Esophagus (tissue), 2 donors: ENCODE results near the gene CAMSAP3. TPM values are rescaled to one million over a fixed set of nuclear protein-coding genes. Genes with fewer than 3 reads are reported as not detected.
"Not testable (repeated sequence)": the region's sequence is repeated elsewhere in the genome, so short reads cannot be mapped to it uniquely, and the experiment has no call there.

Source experiments
- H3K27ac ChIP-seq, 2 donors: one replicate each; pipeline ENCODE4 v1.5.1; 2013; ENCODE audit warnings: low read depth in 2 of 2, mild to moderate bottlenecking in 2 of 2, inconsistent platforms in 1 of 2, low read length in 1 of 2, moderate library complexity in 1 of 2
- H3K27me3 ChIP-seq, 2 donors: one replicate each; pipeline ENCODE4 v1.6.1; 2013; ENCODE audit warnings: low read length in 2 of 2, control low read depth in 1 of 2, mild to moderate bottlenecking in 1 of 2; ENCODE audit not compliant: insufficient read depth in 2 of 2, control insufficient read depth in 1 of 2
- H3K36me3 ChIP-seq, 2 donors: one replicate each; pipeline ENCODE4 v1.6.1; 2013; ENCODE audit warnings: low read length in 1 of 2; ENCODE audit not compliant: control insufficient read depth in 2 of 2, insufficient read depth in 2 of 2
- H3K4me1 ChIP-seq, 2 donors: one replicate each; pipeline ENCODE4 v1.6.1; 2013; ENCODE audit warnings: low read length in 1 of 2; ENCODE audit not compliant: control insufficient read depth in 2 of 2, insufficient read depth in 2 of 2
- H3K4me3 ChIP-seq, 2 donors: one replicate each; pipeline ENCODE4 v1.5.1; 2013; ENCODE audit warnings: low read length in 2 of 2, mild to moderate bottlenecking in 2 of 2, low read depth in 1 of 2, moderate library complexity in 1 of 2
- H3K9me3 ChIP-seq, 2 donors: one replicate each; pipeline ENCODE4 v1.6.1; 2013; ENCODE audit warnings: mild to moderate bottlenecking in 2 of 2, low read depth in 1 of 2, low read length in 1 of 2, moderate library complexity in 1 of 2; ENCODE audit not compliant: control insufficient read depth in 2 of 2, insufficient read depth in 1 of 2
- WGBS, 2 donors: extraction: QIAGEN DNeasy Blood & Tissue Kit; methylation state at CpG; one replicate each; pipeline ENCODE4 v1.1.7; 2013; 5-methylcytosine and 5-hydroxymethylcytosine counted together
- polyA plus RNA-seq, 2 donors: library from polyadenylated mRNA; stranded (reverse); fragments of 200-250 nt; gene quantifications; one replicate each; pipeline ENCODE4 v1.2.3, GENCODE V29; 2013
- donor health status: healthy with polysubstance abuse.
- donor health status: Bipolar disorder and iron deficiency.

Gene CAMSAP3
- polyA plus RNA-seq, 2 donors, result 24.3 to 40.9 TPM

DNA sequence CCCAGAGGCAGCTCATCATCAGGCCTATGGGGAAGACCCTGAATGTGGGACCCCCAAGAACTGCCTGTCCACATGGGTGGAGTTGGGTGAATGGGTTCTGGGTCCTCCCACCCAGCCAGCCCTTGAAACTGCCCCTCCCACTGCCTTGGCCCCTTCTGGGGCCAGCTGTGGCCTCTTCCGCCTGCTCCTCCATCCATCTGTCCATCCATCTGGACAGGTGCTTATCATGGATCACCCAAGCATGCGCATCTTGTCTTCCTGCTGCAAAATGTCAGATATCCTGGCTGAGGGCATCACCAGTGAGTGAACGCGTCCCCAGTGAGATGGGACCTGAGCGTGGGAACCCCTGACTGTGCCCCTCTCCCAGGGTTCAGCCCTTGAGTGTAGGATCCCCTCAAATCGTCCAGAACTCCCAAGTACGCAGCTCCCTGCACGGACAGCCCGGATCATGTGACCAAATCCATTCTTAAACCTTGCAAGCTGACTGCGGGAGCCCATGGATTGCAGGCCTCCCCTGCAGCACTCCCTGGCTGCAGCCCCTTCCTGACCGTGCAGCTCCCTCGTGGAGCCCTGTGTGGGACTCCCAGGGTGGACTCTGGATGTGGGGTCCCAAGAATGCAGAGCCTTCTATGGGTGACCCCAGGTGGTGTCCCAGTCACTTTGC is 43.3 kb downstream of the CAMSAP3 start:
- Histone ChIP-seq H3K27me3 (no peaks in the 10 kb centered on the region), H3K27ac (no peak overlapping the region), H3K4me1 (peaks cover 0 to 13% of the 10 kb centered on the region in 2 donors), H3K36me3 (peaks cover 0 to 22% of the 10 kb centered on the region in 2 donors), H3K9me3 (no peaks in the 10 kb centered on the region), H3K4me3 (no peak overlapping the region)
- WGBS, 2 donors, result 79 to 80% methylated on average over 12 of the region's 12 CpGs

DNA sequence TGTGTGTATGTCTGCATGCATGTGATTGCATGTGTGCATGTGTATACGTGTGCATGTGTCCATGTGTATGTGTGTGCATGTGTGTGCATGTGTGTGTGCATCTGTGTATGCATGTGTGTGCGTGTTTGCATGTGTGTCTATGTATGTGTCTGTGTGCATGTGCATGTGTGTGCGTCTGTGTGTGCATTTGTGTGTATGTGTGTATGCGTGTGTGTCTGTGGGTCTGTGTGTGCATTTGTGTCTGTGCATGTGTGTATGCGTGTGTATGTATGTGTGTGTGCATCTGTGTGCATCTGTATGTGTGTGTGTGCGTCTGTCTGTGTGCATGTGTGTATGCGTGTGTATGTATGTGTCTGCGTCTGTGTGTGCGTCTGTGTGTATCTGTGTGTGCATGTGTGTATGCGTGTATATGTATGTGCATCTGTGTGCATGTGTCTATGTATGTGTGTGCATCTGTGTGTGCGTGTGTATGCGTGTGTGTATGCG is 44.2 kb downstream of the CAMSAP3 start:
- H3K27me3 ChIP-seq, result no peaks in the 10 kb centered on the region
- H3K9me3 ChIP-seq, result no peaks in the 10 kb centered on the region
- WGBS, 2 donors, result 96 to 97% methylated on average over 13 of the region's 13 CpGs
- peaks cover 0 to 24% of the 10 kb centered on the region in 2 donors for H3K36me3 ChIP-seq
- H3K4me3 ChIP-seq, result no peak overlapping the region
- no peak overlapping the region for H3K27ac ChIP-seq
- peaks cover 0 to 13% of the 10 kb centered on the region in 2 donors for H3K4me1 ChIP-seq

DNA sequence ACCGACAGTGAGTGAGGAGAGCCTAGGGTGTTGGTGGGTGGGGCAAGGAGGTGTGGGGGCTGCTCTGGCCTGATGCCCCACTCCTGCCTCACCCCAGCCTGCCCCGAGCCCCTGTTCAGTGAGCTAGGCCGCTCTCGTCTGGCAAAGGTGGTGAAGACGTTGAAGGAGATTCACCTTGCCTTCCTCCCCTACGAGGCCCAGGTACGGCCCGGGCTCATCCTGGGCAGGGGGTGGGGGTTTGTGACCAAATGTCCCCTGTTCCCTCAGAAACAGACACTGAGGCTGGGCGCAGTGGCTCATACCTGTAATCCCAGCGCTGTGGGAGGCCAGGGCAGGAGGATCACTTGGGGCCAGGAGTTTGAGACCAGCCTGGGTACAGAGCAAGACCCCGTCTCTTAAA is 45.1 kb downstream of the CAMSAP3 start:
- WGBS, 2 donors, result 92 to 94% methylated on average over 11 of the region's 11 CpGs
- no peak overlapping the region for H3K27ac ChIP-seq
- H3K9me3 ChIP-seq, result no peaks in the 10 kb centered on the region
- H3K4me3 ChIP-seq, result no peak overlapping the region
- peaks cover 0 to 13% of the 10 kb centered on the region in 2 donors for H3K4me1 ChIP-seq
- H3K27me3 ChIP-seq, result no peaks in the 10 kb centered on the region
- peaks cover 0 to 24% of the 10 kb centered on the region in 2 donors for H3K36me3 ChIP-seq

DNA sequence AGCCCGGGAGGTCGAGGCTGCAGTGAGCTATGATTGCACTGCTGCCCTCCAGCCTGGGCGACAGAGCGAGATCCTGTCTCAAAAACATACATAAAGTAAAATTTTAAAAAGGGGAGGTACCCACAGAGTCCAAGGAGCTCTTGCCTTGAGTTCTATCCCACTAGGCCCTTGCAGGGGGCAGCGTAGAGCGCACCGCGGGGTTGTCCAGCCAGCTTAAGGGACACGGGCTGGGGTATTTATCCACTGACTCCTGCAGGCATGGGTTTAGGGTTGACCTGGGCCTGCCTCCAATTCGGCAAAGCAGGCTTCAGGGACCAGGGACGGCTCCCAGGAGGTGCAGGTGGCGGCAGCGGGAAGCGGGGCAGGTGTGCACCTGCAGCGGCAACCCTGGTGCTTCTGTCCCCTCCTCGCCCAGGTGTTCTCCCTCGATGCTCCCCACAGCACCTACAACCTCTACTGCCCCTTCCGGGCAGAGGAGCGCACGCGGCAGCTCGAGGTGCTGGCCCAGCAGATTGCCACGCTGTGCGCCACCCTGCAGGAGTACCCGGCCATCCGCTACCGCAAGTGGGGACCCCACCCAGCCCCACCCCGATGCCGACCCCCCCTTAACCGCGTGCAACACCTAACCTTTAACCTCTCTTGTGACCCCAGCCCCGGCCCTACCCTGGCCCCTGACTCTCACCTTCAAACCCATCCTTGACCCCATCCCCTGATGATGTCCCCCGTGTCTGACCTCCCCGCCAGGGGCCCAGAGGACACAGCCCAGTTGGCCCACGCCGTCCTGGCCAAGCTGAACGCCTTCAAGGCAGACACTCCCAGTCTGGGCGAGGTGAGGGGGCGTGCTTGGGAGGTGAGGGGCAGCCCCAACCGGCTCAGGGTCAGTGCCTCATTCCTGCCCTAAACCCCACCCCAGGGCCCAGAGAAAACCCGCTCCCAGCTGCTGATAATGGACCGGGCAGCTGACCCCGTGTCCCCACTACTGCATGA is 45.9 kb downstream of the CAMSAP3 start:
- H3K9me3 ChIP-seq, result no peaks in the 10 kb centered on the region
- H3K36me3 ChIP-seq, result peaks cover 0 to 27% of the 10 kb centered on the region in 2 donors
- H3K27ac ChIP-seq, result no peak overlapping the region
- no peaks in the 10 kb centered on the region for H3K27me3 ChIP-seq
- 82 to 84% methylated on average over 38 to 43 of the region's 43 CpGs for WGBS, 2 donors
- H3K4me3 ChIP-seq, result no peak overlapping the region
- H3K4me1 ChIP-seq, result peaks cover 0 to 9% of the 10 kb centered on the region in 2 donors

DNA sequence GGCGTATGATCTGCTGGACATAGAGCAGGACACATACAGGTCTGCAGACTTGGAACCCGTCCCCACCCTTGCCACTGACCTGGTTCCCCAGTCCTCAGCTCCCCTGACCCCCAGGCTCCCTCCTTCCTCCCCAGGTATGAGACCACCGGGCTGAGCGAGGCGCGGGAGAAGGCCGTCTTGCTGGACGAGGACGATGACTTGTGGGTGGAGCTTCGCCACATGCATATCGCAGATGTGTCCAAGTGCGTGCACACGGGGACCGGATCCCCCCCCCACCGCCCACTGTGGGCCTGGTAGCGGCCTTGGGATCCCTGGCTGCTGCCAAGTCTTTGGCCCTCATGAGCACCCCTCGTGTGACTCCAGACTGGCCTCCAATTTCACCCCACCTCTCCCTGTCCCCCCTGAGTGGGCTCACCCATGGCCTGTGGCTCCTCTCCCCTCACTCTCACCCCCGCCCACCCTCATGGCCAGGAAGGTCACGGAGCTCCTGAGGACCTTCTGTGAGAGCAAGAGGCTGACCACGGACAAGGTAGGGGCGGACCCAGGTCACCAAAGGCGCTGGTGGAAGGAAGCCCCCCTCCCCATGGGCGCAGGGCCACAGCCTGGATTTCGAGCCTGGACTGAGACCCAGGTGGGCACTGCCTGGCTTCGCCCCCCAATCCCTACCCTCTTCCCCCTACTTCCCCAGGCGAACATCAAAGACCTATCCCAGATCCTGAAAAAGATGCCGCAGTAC is 46.8 kb downstream of the CAMSAP3 start:
- Histone ChIP-seq H3K4me1 (peaks cover 0 to 8% of the 10 kb centered on the region in 2 donors), H3K27ac (no peak overlapping the region), H3K9me3 (no peaks in the 10 kb centered on the region), H3K27me3 (no peaks in the 10 kb centered on the region), H3K4me3 (no peak overlapping the region), H3K36me3 (peaks cover 0 to 32% of the 10 kb centered on the region in 2 donors)
- 91% methylated on average over 27 of the region's 27 CpGs for WGBS, 2 donors

DNA sequence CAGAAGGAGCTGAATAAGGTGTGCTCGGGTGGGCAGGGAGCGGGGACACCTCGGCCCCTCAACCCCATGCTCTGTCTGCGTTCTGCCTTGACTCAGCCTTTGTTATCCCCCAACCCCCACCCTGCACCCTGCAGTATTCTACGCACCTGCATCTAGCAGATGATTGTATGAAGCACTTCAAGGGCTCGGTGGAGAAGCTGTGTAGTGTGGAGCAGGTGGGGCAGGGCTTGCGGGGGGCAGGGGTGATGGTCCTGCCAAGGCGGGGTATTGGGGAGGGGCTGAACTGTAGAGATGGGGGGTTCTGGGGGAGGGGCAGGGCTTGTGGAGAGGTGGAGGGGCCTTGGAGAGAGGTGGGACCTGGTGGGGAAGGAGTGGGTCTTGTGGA is 47.4 kb downstream of the CAMSAP3 start:
- WGBS, 2 donors, result 95% methylated on average over 8 of the region's 8 CpGs
- H3K27ac ChIP-seq, result no peak overlapping the region
- H3K9me3 ChIP-seq, result no peaks in the 10 kb centered on the region
- no peak overlapping the region for H3K4me3 ChIP-seq
- H3K4me1 ChIP-seq, result peaks cover 0 to 8% of the 10 kb centered on the region in 2 donors
- H3K36me3 ChIP-seq, result peaks cover 0 to 32% of the 10 kb centered on the region in 2 donors
- H3K27me3 ChIP-seq, result no peaks in the 10 kb centered on the region

DNA sequence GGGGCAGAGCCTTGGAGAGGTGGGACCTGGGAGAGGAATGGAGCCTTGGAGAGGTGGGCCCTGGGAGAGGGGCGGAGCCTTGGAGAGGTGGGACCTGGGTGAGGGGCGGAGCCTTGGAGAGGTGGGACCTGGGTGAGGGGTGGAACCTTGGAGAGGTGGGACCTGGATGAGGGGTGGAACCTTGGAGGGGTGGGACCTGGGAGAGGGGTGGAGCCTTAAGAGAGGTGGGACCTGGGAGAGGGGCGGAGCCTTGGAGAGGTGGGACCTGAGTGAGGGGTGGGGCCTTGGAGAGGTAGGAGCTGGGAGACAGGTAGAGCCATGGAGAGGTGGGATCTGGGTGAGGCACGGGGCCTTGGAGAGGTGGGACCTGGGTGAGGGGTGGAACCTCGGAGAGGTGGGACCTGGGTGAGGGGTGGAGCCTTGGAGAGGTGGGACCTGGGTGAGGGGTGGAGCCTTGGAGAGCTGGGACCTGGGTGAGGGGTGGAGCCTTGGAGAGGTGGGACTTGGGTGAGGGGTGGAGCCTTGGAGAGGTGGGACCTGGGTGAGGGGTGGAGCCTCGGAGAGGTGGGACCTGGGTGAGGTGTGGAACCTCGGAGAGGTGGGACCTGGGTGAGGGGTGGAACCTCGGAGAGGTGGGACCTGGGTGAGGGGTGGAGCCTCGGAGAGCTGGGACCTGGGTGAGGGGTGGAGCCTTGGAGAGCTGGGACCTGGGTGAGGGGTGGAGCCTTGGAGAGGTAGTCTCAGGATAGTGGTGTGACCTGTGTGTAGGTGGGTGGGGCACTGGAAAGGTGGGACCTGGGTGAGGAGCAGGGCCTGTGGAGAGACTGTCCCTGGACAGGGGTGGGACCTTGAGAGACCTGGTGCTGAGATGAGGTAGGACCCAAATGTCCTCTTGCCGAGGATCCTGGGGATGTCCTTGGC is 48.2 kb downstream of the CAMSAP3 start:
- not testable (repeated sequence) for H3K9me3 ChIP-seq, H3K27me3 ChIP-seq, H3K4me1 ChIP-seq, H3K4me3 ChIP-seq, H3K27ac ChIP-seq
- WGBS, 2 donors, result 48 to 86% methylated on average over 9 to 10 of the region's 10 CpGs
- H3K36me3 ChIP-seq, result peaks cover 0 to 32% of the 10 kb centered on the region in 2 donors

GRCh38 chr19:7644550-7644877 is 48.9 kb downstream of the CAMSAP3 start:
- peaks cover 0 to 29% of the 10 kb centered on the region in 2 donors for H3K36me3 ChIP-seq
- no peak overlapping the region for H3K27ac ChIP-seq
- no peak overlapping the region for H3K4me3 ChIP-seq
- H3K9me3 ChIP-seq, result no peaks in the 10 kb centered on the region
- 91 to 94% methylated on average over 16 to 20 of the region's 20 CpGs for WGBS, 2 donors
- H3K27me3 ChIP-seq, result no peaks in the 10 kb centered on the region
- peaks cover 0 to 8% of the 10 kb centered on the region in 2 donors for H3K4me1 ChIP-seq
